HL-60 (cell line): ENCODE data around the gene OR1F1.
A peak's percentile ranks its signal among the peaks of the same experiment; 100 is the strongest.

Experiments used
- DNase-seq, 2 experiments: peaks; one replicate each; pipeline ENCODE4 v3.0.0-alpha.2; 2010 to 2020; ENCODE audit warnings: low read depth in 1 of 2, low spot score in 1 of 2
- H3K27ac ChIP-seq: fragments of 250-450 bp; sonication (Bioruptor Pico); replicated peaks from 2 replicates; pipeline ENCODE4 v1.5.1; 2020; ENCODE audit warnings: mild to moderate bottlenecking, moderate library complexity
- H3K27me3 ChIP-seq: fragments of 250-450 bp; sonication (Bioruptor Pico); 2 replicates; pipeline ENCODE4 v1.5.1; 2021; ENCODE audit warnings: mild to moderate bottlenecking, moderate library complexity; ENCODE audit not compliant: insufficient read depth, poor library complexity, severe bottlenecking
- H3K4me3 ChIP-seq: replicated peaks from 2 replicates; pipeline ENCODE4 v1.5.1; 2011; ENCODE audit warnings: mild to moderate bottlenecking, control low read depth, low read length; ENCODE audit not compliant: insufficient read depth
- CTCF ChIP-seq: IDR thresholded peaks from one replicate; pipeline ENCODE4 v1.5.1; 2011; ENCODE audit warnings: low read length, control low read depth, inconsistent platforms; ENCODE audit not compliant: insufficient read depth
- GABPA ChIP-seq: IDR thresholded peaks from 2 replicates; pipeline ENCODE4 v1.6.1; 2012; ENCODE audit warnings: low read depth
- POLR2AphosphoS5 ChIP-seq: IDR thresholded peaks from 2 replicates; pipeline ENCODE4 v1.6.1; 2012; ENCODE audit warnings: low read depth
- REST ChIP-seq: IDR thresholded peaks from 2 replicates; pipeline ENCODE4 v1.6.1; 2012; ENCODE audit warnings: low read depth; ENCODE audit not compliant: insufficient replicate concordance
- SPI1 ChIP-seq: IDR thresholded peaks from 2 replicates; pipeline ENCODE4 v1.6.1; 2012; ENCODE audit warnings: low read depth, mild to moderate bottlenecking, borderline replicate concordance

OR1F1 gene

GRCh38 chr16:3183445-3184139 is 4.4 kb upstream of the OR1F1 start:
- DNase-seq: no peak
- no peak for TF ChIP-seq CTCF
- no peak for TF ChIP-seq REST
- TF ChIP-seq GABPA: no peak
- no peak for TF ChIP-seq SPI1
- TF ChIP-seq POLR2AphosphoS5: no peak
- peaks cover 51% of the 10 kb centered on the region for H3K27me3 ChIP-seq
- H3K27ac ChIP-seq: no peak overlapping the region
- no peak overlapping the region for H3K4me3 ChIP-seq

GRCh38 chr16:3186946-3187690 is 886 bp upstream of the OR1F1 start:
- TF ChIP-seq GABPA (no peak), CTCF (no peak), POLR2AphosphoS5 (no peak), REST (no peak), SPI1 (no peak)
- no peak overlapping the region for H3K27ac ChIP-seq
- H3K4me3 ChIP-seq: no peak overlapping the region
- peaks cover 55% of the 10 kb centered on the region for H3K27me3 ChIP-seq
- DNase-seq: no peak

GRCh38 chr16:3188675-3188924 is 596 bp downstream of the OR1F1 start:
- H3K4me3 ChIP-seq: peak overlapping the region; percentile 32
- no peak overlapping the region for H3K27ac ChIP-seq
- H3K27me3 ChIP-seq: peaks cover 41% of the 10 kb centered on the region

More at GRCh38 chr16:3188675-3188924, 596 bp downstream of the OR1F1 start:
- TF ChIP-seq SPI1 (no peak), POLR2AphosphoS5 (no peak), CTCF (no peak), GABPA (no peak), REST (no peak)
- no peak for DNase-seq
